Effector memory CD4-positive, alpha-beta T cell (primary cell): ENCODE results near the gene GNS.

Experiments used
- DNase-seq, 3 donors: peaks; one replicate each; pipeline ENCODE4 v3.0.0-alpha.2; 2020
- H3K27ac ChIP-seq: 2 replicates; pipeline ENCODE4 v1.7.0; 2013; ENCODE audit warnings: mild to moderate bottlenecking, low read length, moderate library complexity; ENCODE audit not compliant: insufficient read depth, poor library complexity, severe bottlenecking
- H3K27me3 ChIP-seq: replicated peaks from 2 replicates; pipeline ENCODE4 v1.7.0; 2013; ENCODE audit warnings: mild to moderate bottlenecking, low read length; ENCODE audit not compliant: insufficient read depth, control insufficient read depth, poor library complexity, severe bottlenecking
- H3K36me3 ChIP-seq: 2 replicates; pipeline ENCODE4 v1.7.0; 2013; ENCODE audit warnings: mild to moderate bottlenecking, low read length, moderate library complexity; ENCODE audit not compliant: control insufficient read depth, insufficient read depth
- H3K4me1 ChIP-seq: 2 replicates; pipeline ENCODE4 v1.7.0; 2013; ENCODE audit warnings: low read length, mild to moderate bottlenecking; ENCODE audit not compliant: control insufficient read depth, insufficient read depth, poor library complexity, severe bottlenecking
- H3K4me3 ChIP-seq: 2 replicates; pipeline ENCODE4 v1.7.0; 2013; ENCODE audit warnings: low read length, low read depth, mild to moderate bottlenecking; ENCODE audit not compliant: insufficient read depth, poor library complexity, severe bottlenecking
- H3K9me3 ChIP-seq: 2 replicates; pipeline ENCODE4 v1.7.0; 2013; ENCODE audit warnings: mild to moderate bottlenecking, low read length, moderate library complexity; ENCODE audit not compliant: control insufficient read depth

GNS gene

GRCh38 chr12:64796205-64796845 is 37.1 kb upstream of the GNS start:
- DNase-seq, result peak in 1 of 3 donors; percentile 33

GRCh38 chr12:64794305-64794704 is 35.1 kb upstream of the GNS start:
- DNase-seq, result no peak
- H3K27me3 ChIP-seq, result no peaks in the 10 kb centered on the region

More at GRCh38 chr12:64796205-64796845, 37.1 kb upstream of the GNS start:
- H3K27ac ChIP-seq, result no peak overlapping the region
- H3K4me3 ChIP-seq, result no peak overlapping the region
- H3K9me3 ChIP-seq, result no peaks in the 10 kb centered on the region
- H3K36me3 ChIP-seq, result no peaks in the 10 kb centered on the region
- no peaks in the 10 kb centered on the region for H3K4me1 ChIP-seq
- no peaks in the 10 kb centered on the region for H3K27me3 ChIP-seq

GRCh38 chr12:64793610-64794009 is 34.4 kb upstream of the GNS start:
- no peak for DNase-seq

More at GRCh38 chr12:64794305-64794704, 35.1 kb upstream of the GNS start:
- H3K36me3 ChIP-seq, result no peaks in the 10 kb centered on the region
- H3K27ac ChIP-seq, result no peak overlapping the region
- no peaks in the 10 kb centered on the region for H3K4me1 ChIP-seq
- no peak overlapping the region for H3K4me3 ChIP-seq
- no peaks in the 10 kb centered on the region for H3K9me3 ChIP-seq

GRCh38 chr12:64792128-64792527 is 32.9 kb upstream of the GNS start:
- Histone ChIP-seq H3K36me3 (no peaks in the 10 kb centered on the region), H3K27ac (no peak overlapping the region), H3K9me3 (no peaks in the 10 kb centered on the region), H3K4me3 (no peak overlapping the region), H3K27me3 (no peaks in the 10 kb centered on the region), H3K4me1 (no peaks in the 10 kb centered on the region)
- DNase-seq, result no peak

More at GRCh38 chr12:64793610-64794009, 34.4 kb upstream of the GNS start:
- Histone ChIP-seq H3K9me3 (no peaks in the 10 kb centered on the region), H3K4me1 (no peaks in the 10 kb centered on the region), H3K27ac (no peak overlapping the region), H3K4me3 (no peak overlapping the region), H3K36me3 (no peaks in the 10 kb centered on the region), H3K27me3 (no peaks in the 10 kb centered on the region)

- no peak for DNase-seq
- H3K36me3 ChIP-seq, result no peaks in the 10 kb centered on the region
- no peak overlapping the region for H3K27ac ChIP-seq
- no peak overlapping the region for H3K4me3 ChIP-seq
- H3K4me1 ChIP-seq, result no peaks in the 10 kb centered on the region
- no peaks in the 10 kb centered on the region for H3K27me3 ChIP-seq
- no peaks in the 10 kb centered on the region for H3K9me3 ChIP-seq
Observed at GRCh38 chr12:64791036-64791435, 31.8 kb upstream of the GNS start.

GRCh38 chr12:64790166-64790565 is 31.0 kb upstream of the GNS start:
- no peak overlapping the region for H3K27ac ChIP-seq
- H3K27me3 ChIP-seq, result no peaks in the 10 kb centered on the region
- DNase-seq, result no peak
- H3K36me3 ChIP-seq, result no peaks in the 10 kb centered on the region
- H3K4me3 ChIP-seq, result no peak overlapping the region
- H3K9me3 ChIP-seq, result no peaks in the 10 kb centered on the region
- H3K4me1 ChIP-seq, result no peaks in the 10 kb centered on the region

- DNase-seq, result no peak
- Histone ChIP-seq H3K9me3 (no peaks in the 10 kb centered on the region), H3K27me3 (peaks cover 26% of the 10 kb centered on the region), H3K4me3 (no peak overlapping the region), H3K27ac (no peak overlapping the region), H3K36me3 (no peaks in the 10 kb centered on the region), H3K4me1 (peaks cover 11% of the 10 kb centered on the region)
Observed at GRCh38 chr12:64785838-64786237, 26.6 kb upstream of the GNS start.

GRCh38 chr12:64782191-64782876 is 23.1 kb upstream of the GNS start:
- Histone ChIP-seq H3K27me3 (peaks cover 26% of the 10 kb centered on the region), H3K9me3 (no peaks in the 10 kb centered on the region), H3K4me3 (peak overlapping the region; percentile 42), H3K36me3 (no peaks in the 10 kb centered on the region), H3K27ac (no peak overlapping the region), H3K4me1 (peaks cover 14% of the 10 kb centered on the region)
- no peak for DNase-seq

GRCh38 chr12:64781280-64782190 is 22.3 kb upstream of the GNS start:
- no peaks in the 10 kb centered on the region for H3K9me3 ChIP-seq
- no peak for DNase-seq
- H3K4me1 ChIP-seq, result peaks cover 14% of the 10 kb centered on the region
- peaks cover 26% of the 10 kb centered on the region for H3K27me3 ChIP-seq
- peak overlapping the region; percentile 42 for H3K4me3 ChIP-seq
- no peak overlapping the region for H3K27ac ChIP-seq
- H3K36me3 ChIP-seq, result no peaks in the 10 kb centered on the region
